Adipose tissue (tissue), 3 donors: Measurements from ENCODE around the gene CACNA2D3. TPM values are rescaled to one million over a fixed set of nuclear protein-coding genes. Genes with fewer than 3 reads are reported as not detected.
"Not testable (repeated sequence)": the region's sequence is repeated elsewhere in the genome, so short reads cannot be mapped to it uniquely, and the experiment has no call there.

Experiments used
- H3K27ac ChIP-seq: one replicate; pipeline ENCODE4 v1.5.1; 2013; ENCODE audit warnings: low read depth, low read length
- WGBS, 3 donors: extraction: QIAGEN DNeasy Blood & Tissue Kit; methylation state at CpG; one replicate each; pipeline ENCODE4 v1.1.7; 2013; 5-methylcytosine and 5-hydroxymethylcytosine counted together
- polyA plus RNA-seq, 3 donors: library from polyadenylated mRNA; stranded (reverse); fragments of 200-250 nt; gene quantifications; one replicate each; pipeline ENCODE4 v1.2.3, GENCODE V29; 2013
- donor health status: healthy with polysubstance abuse.
- donor health status: Bipolar disorder and iron deficiency.
- donor health status: healthy.

CACNA2D3 gene
- polyA plus RNA-seq, 3 donors, result 0.08 to 3.0 (median 0.30) TPM

DNA sequence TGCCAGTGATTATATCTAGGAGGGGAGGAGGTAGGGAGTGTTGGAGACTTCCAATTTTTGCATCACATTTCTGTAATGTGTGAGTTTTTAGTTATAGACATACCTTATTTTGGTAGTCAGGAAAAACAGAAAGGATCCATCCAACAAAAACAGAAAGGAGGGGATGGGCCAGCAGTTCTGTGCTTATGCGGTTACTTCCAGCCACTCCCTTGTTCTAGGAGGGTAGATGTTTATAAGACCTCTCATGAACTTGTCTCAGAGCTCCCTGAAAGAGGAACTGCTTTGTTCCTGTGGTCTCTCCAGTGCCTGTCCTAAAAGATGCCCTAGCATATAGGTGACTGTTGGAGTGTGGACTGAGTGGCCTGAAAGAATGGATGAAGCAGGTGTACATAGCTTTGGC, 323.3 kb downstream of the CACNA2D3 start:
- 70 to 96% (median 91%) methylated on average over 1 of the region's 1 CpG for WGBS, 3 donors
- no peak overlapping the region for H3K27ac ChIP-seq

DNA sequence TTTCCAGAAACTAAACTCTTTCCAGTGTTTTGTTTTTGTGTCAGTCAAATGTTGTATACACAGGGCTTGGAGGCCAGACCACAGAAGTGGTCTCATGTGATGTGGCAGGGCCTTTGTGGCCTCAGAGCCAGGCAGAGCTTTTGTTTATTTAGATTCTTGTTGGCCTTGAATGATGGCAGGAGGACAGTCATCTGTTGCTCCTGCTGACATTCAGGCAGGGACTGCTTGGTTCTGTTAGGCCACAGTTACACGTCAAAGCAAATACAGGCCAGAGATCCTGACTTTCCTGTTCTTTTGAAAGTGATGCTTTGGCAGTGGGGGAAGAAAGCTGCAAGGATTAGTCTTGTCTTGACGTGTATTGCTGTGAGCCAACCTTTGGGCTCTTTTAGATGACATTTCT, 325.1 kb downstream of the CACNA2D3 start:
- 54 to 70% (median 67%) methylated on average over 2 of the region's 2 CpGs for WGBS, 3 donors
- H3K27ac ChIP-seq, result no peak overlapping the region

DNA sequence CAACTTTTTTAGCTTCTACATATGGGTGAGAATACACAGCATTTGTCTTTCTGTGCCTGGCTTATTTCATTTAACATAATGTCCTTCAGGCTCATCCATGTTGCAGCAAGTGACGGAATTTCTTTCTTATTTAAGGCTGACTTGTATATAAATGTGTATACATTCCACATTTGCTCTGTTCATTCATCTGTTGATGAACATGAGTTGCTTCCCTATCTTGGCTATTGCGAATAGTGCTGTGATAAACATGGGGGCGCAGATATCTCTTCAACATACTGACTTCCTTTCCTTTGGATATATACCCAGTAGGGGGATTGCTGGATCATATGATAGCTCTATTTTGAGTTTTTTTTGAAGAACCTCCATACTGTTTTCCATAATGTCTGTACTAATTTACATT, 332.5 kb downstream of the CACNA2D3 start:
- WGBS, 3 donors, result 87 to 93% (median 90%) methylated on average over 3 of the region's 3 CpGs
- no peak overlapping the region for H3K27ac ChIP-seq

DNA sequence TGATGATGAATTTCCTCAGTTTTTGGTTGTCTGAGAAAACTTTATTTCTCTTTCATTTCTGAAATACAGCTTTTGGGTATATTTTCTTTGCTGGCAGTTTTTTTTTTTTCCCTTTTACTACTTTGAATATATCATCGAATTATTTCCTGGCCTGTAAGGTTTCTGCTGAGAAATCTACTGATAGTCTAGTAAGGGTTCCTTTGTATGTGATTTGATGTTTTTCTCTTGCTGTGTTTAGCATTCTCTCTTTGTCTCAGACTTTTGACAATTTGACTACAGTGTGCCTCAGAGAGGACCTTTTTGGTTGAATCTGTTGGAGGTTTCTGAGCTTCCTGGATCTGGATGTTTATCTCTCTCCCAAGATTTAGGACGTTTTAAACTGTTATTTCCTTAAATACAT, 336.0 kb downstream of the CACNA2D3 start:
- H3K27ac ChIP-seq, result no peak overlapping the region
- WGBS, 3 donors, result 59 to 68% (median 60%) methylated on average over 2 of the region's 2 CpGs

DNA sequence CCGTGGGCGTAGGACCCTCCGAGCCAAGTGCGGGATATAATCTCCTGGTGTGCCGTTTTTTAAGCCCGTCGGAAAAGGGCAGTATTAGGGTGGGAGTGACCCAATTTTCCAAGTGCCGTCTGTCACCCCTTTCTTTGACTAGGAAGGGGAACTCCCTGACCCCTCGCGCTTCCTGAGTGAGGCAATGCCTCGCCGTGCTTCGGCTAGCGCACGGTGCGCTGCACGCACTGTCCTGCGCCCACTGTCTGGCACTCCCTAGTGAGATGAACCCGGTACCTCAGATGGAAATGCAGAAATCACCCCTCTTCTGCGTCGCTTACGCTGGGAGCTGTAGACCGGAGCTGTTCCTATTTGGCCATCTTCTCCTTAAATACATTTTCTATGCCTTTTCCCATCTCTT, 342.2 kb downstream of the CACNA2D3 start:
- not testable (repeated sequence) for H3K27ac ChIP-seq
- WGBS, 3 donors, result 94 to 96% (median 95%) methylated on average over 23 of the region's 23 CpGs

DNA sequence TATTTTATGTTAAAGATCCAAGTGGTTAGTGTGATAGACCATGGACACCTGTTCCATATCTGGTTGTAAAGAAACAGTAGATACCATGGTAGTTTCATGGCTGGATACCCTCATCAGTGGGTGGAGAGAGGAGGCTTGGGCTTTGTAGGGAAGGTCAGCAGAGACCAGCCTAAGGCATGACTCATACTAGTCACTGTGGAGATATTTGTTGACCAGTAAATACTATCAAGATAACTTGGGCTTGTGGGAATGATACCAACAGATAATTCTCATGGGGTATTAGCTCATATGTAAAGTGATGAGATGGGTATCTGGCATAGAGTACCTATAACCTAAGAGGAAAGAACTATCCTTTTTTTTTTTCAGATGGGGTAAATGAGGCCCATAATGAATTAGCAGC, 354.5 kb downstream of the CACNA2D3 start:
- H3K27ac ChIP-seq, result no peak overlapping the region

DNA sequence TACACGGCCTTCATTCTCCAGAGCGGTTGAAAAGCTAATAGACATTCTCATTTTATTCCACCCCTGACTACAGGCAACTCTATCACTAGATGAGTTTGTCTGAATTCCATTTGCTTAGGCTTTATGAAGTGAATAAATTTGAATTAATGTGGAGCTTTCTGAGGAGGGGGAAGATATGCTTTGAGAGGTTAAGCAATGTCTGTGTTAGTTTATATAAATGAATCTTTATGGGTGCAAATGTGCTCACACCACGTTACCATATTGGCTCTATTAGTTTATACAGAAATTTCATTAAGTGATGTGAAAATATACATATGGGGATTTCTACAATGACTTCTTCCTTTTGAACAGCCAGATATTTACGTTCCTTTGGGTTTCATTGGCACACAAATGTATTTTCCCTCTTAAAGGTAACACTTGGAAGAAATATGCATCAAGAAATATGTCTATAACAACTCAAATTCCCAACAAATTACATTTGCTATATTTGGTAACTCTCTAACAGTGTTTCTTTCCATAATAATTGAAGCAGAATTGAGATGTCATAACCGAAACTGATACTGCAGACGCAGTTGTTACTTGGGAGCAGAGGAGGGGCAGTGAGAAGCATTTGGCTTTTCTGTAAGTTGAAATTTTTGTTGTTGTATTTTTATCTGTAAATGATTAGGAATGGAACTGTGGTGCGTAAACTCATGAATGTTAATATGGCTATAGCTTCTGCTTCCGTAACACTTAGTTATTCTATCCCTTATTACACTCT, 359.4 kb downstream of the CACNA2D3 start:
- H3K27ac ChIP-seq, result no peak overlapping the region
- WGBS, 3 donors, result 67 to 77% (median 74%) methylated on average over 8 of the region's 8 CpGs

DNA sequence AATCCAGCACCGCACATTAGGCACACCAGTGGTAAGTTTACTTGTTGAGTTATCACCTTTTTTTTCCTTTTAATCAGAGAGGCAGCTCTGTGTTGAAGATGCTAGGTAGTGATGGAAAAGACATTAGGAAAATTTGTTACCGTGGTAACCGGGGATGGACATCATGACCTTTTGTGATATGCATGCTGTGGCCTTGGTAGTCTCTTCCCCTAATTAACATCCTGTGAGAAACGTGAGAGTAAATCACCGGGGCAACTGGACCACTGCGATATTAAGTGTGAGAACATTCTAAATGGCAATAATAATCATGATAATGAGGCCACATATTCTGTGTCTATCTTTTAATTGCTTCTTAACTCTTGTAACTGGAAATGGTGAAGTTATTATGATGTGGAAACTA, 362.0 kb downstream of the CACNA2D3 start:
- whole genome bisulfite sequencing, 3 donors, result 78 to 85% (median 82%) methylated on average over 6 of the region's 6 CpGs
- H3K27ac ChIP-seq, result no peak overlapping the region

DNA sequence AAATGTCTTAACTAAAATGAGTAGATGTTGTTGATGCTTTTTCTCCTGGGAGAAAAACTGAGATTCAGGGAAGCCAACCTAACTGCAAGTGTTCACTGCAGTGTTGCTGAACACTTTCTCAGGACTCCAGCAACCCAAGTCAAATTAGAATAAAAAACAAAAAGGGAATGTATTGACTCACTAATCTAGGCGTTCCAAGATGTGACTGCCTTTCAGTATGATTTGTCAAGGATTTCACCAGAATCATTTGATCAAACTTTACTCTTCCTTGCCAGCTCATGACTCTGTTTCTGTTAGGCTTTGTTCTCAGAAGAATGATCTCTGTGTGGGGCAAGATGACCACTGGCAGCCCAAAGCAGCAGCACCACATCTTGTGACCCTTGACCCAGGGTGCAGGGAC, 364.0 kb downstream of the CACNA2D3 start:
- H3K27ac ChIP-seq, result no peak overlapping the region
- WGBS, 3 donors, result 77 to 86% (median 82%) methylated on average over 1 of the region's 1 CpG

DNA sequence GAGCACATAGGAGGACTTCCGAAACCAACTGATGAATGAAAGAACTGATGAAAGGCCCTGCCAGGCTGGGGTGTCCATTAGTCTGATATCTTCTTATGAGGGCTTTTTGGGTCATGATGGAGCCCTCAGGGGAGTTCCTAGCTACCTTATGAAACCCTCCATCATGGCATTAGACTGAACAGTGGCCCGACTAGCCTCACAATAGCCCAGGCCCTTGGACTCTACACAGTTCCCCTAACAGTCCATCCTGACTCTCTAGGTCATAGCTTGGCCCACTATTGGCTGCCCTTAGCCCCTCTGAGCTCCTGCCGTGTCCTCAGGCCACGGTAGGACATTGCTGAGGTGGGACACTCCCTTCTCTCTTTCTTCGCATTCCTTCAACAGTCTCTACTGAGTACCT, 365.9 kb downstream of the CACNA2D3 start:
- no peak overlapping the region for H3K27ac ChIP-seq
- WGBS, 3 donors, result 80 to 90% (median 89%) methylated on average over 5 of the region's 5 CpGs

DNA sequence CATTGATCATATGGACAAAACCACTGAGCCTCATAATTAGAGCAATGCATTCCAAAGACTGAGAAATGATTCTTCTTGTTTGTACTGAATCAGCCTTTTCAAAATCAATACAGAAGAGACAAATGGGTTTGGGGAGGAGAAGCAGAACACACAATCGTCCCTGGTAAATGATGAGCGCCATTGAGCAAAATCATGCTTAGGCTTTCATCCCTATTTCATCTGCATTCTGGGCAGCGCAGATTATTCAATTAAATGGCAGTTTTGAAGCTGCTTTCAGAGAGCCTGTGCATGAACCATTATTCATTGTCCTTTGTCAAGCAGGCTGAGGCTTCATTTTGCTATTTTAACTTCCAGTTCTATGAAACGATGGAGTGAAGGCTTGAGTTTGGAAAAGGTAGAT, 371.9 kb downstream of the CACNA2D3 start:
- WGBS, 3 donors, result 79 to 93% (median 86%) methylated on average over 4 of the region's 4 CpGs
- no peak overlapping the region for H3K27ac ChIP-seq

DNA sequence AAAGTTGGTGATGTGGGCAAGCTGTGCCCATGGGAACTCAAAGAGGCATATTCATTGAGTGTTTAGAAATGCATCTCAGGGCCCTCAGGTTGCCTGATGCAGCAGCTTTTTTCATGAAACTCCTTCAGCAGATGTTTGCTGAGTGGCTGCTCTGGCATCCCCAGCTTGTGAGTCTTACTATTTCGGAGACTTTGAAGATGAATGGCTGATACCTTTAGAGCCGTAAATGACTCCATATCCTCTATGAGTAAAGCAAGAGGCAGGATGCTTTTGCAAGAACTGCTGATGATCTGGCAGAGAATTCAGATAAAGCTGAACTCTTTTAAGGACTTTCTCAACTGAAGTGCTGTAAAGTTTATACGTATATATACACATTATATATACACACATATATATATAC, 384.3 kb downstream of the CACNA2D3 start:
- H3K27ac ChIP-seq, result no peak overlapping the region
- 75 to 85% (median 79%) methylated on average over 3 of the region's 3 CpGs for WGBS, 3 donors

DNA sequence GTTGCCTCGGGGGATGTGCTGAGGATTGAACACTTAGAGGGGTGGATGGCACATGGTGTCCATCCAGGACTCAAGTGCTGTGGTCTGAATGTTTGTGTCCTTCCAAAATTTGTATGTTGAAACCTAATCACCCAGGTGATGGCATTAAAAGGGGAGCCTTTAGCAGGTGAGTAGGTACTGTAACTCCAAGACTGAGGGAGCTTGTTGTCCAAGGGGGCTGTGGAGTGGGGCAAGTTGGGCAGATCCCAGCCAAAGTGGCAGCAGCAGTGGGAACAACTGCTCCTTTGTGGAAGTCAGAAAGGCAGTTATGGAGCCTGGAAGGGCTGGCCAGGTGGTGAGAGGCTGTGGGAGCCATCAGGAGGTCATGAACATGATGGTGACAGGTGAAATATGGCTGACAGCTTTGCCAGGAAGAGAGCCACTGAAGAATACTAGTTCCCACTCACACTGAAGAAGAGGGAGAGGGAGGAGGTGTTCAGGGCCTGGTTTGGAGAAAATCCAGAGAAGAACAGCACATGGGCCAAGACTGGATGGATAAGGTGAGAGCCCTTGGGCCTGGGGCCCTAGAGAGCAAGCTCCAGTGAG, 385.6 kb downstream of the CACNA2D3 start:
- H3K27ac ChIP-seq, result no peak overlapping the region
- 50 to 70% (median 67%) methylated on average over 1 of the region's 1 CpG for WGBS, 3 donors

DNA sequence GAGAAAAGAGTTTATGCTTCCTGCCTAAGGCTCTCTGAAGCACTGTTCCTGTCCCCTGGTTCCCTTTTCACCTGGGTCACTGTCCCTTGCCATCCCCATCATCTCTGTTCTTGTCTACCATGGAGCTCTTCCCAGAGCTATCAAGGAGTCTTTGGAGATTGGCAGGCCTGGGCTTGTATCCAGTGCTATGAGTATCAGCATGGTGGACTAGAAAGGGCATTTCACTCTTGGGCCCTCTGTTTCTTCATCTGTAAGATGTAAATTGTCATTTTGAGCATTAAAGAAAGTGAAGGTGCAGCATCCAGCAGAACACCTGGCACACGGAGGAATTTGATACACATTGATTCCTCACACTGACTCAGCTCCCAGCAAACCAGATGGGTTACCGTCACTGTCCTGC, 388.2 kb downstream of the CACNA2D3 start:
- H3K27ac ChIP-seq, result no peak overlapping the region
- 75 to 95% (median 88%) methylated on average over 2 of the region's 2 CpGs for WGBS, 3 donors

DNA sequence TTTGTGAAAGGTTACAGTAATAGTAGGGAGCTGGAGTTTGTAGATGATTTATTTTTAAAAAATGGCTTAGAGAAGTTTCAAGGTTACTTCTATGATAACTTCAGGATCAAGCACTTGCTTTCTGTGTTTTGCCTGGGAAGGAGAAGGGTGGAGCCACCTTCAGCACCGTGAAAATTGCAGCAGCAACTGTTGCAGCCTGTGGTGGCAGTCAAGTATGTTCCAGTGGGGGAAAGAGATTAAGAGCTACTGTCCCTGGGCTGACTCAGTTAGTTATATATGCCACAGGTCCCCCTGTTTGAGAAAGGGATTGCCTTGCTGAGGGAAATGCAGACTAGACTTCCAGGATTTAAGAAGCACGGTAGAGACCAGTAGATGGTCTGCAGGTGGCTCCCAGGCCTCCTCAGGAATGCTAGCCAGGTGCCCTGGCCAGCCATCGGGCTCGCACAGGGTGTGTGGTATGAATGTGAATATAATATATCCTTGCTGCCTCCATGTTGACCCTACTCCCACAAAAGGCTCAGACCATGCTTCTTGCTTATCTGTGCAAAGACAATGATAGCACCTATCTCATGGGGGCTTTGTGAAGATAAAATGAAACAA, 389.5 kb downstream of the CACNA2D3 start:
- 70 to 81% (median 78%) methylated on average over 4 of the region's 4 CpGs for WGBS, 3 donors
- H3K27ac ChIP-seq, result no peak overlapping the region

DNA sequence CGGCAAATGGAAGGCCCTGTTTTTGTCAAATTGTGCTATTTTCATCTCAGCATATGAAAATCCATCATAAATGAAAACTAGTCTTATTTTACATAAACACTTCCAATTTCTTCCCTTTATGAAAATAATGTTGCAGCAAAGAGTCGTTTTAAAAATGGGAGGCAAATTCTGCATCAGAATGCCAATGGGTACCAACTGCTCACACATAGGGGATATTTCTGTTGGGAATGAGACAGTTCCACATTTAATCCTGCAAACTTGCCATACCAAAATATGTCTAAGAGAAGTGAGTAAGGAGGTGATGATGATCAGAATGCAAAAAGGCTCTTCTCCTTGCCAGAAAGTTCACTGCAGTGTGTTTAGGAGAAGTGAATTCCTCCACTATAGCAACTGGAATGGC, 391.7 kb downstream of the CACNA2D3 start:
- 80 to 90% (median 84%) methylated on average over 2 of the region's 2 CpGs for WGBS, 3 donors
- no peak overlapping the region for H3K27ac ChIP-seq

DNA sequence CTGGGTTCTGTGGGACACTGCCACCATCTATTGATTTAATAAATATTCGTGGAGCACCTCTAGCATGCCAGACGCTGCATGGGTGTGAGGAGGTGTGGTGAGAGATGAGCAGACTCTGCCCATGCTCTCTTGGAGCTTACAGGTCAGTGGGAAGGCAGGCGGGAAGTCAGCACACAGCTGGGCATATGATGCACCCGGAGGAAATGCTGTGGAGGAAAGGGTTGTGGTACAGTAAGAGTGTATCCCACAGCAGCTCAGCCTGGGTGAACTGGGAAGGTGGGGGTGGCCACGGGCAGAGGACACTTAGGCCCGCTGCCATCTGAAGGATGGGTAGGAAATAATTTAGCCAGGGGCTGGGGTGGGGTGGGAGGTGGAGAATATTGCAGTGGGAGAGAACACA, 392.1 kb downstream of the CACNA2D3 start:
- no peak overlapping the region for H3K27ac ChIP-seq
- WGBS, 3 donors, result 67 to 83% (median 78%) methylated on average over 6 of the region's 6 CpGs

DNA sequence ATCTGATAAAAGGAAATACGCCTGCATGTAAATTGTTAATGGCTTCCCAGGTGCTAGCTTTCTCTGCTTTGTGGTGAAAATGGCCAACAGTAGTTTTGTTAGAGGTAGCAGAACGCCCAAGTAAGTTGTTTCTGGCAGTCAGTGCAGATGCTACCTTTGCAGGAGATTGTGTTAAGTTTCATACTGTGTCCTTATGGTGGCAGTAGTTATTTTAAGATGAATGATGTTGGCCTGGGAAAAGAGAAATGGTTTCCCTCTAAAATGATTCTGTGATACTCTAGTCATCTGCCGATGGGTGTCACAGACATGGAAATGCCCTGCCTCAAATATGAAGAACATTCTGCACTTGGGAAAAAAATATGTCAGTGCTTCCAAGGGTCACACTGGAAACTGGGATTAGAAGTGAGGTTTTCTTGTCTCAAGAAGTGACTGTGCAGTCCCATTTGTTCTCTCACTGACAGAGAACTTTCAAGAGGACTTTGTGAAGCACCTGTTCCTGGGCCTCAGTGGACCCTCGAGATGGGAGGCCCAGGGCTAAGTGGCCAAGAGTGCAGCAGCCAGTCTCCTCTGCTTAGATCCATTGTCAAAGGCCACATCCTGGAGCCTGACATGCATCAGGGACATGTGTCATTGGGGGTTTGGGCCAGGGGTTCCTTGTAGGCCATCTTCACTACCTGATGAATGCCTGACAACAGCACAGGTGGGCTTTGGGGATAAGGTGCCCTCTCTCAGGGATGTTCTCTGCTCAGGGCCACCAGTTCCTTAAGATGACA, 393.3 kb downstream of the CACNA2D3 start:
- WGBS, 3 donors, result 62 to 69% (median 65%) methylated on average over 4 of the region's 4 CpGs
- H3K27ac ChIP-seq, result no peak overlapping the region

DNA sequence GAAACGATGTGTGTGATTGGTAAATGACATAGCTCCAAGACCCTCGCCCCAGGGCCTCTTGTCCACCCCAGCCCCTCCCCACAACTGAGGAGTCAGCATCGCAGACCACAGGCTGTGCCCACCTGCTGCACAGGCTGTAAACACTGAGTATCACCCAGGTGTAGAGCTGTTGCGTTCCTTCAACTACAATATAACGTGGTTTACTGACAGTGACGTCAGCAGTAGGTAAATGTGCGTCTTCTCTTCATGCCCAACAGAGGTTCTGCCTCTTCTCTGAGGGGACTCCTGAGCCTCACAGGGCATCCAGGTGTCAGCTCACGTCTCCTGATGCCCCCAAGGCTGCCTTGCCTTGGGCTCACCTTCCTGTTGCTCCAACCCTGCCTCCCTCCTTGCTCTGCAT, 395.1 kb downstream of the CACNA2D3 start:
- 58 to 76% (median 75%) methylated on average over 8 of the region's 8 CpGs for WGBS, 3 donors

More for the DNA sequence above, 395.1 kb downstream of the CACNA2D3 start:
- no peak overlapping the region for H3K27ac ChIP-seq
